Ascending aorta (tissue), 2 donors: ENCODE results near the gene DUSP19. TPM values are rescaled to one million over a fixed set of nuclear protein-coding genes. Genes with fewer than 3 reads are reported as not detected.
"Not testable (repeated sequence)": the region's sequence is repeated elsewhere in the genome, so short reads cannot be mapped to it uniquely, and the experiment has no call there.

Experiments
- DNase-seq, 2 donors: peaks; one replicate each; pipeline ENCODE4 v3.0.0-alpha.2; 2019; ENCODE audit warnings: low spot score in 2 of 2
- H3K27ac ChIP-seq, 2 donors: fragments of 200-600 bp; sonication (generic); one replicate each; pipeline ENCODE4 v1.5.1; 2016 to 2017; ENCODE audit warnings: mild to moderate bottlenecking in 1 of 2
- H3K27me3 ChIP-seq: fragments of 200-600 bp; sonication (generic); one replicate; pipeline ENCODE4 v1.5.1; 2017
- H3K36me3 ChIP-seq, 2 donors: fragments of 200-600 bp; sonication (generic); one replicate each; pipeline ENCODE4 v1.5.1; 2016
- H3K4me1 ChIP-seq, 2 donors: fragments of 200-600 bp; sonication (generic); one replicate each; pipeline ENCODE4 v1.5.1; 2016 to 2017; ENCODE audit warnings: mild to moderate bottlenecking in 1 of 2
- H3K4me3 ChIP-seq, 2 donors: fragments of 200-600 bp; sonication (generic); one replicate each; pipeline ENCODE4 v1.5.1; 2016 to 2017; ENCODE audit warnings: mild to moderate bottlenecking in 1 of 2
- H3K9me3 ChIP-seq, 2 donors: fragments of 200-600 bp; sonication (generic); one replicate each; pipeline ENCODE4 v1.5.1; 2016
- intact Hi-C: fragments of 100-400 bp; cut with DNase I; formaldehyde crosslinking; loops from one replicate; pipeline ENCODE4 v1.15.1; 2023
- total RNA-seq: library from RNA; depleted of rRNA; stranded (reverse); fragments of >200 nt; gene quantifications from one replicate; pipeline ENCODE4 v1.1.0, GENCODE V29; 2016
- TF ChIP-seq, protein P1 (sequence below), 3 experiments: fragments of 200-600 bp in 2 of 3; fragments of 450-650 bp in 1 of 3; sonication (generic) in 2 of 3; IDR thresholded peaks; one replicate each; pipeline ENCODE4 v1.5.1; 2016 to 2019; ENCODE audit warnings: antibody characterized with exemption in 3 of 3, mild to moderate bottlenecking in 1 of 3, moderate library complexity in 1 of 3

The DUSP19 gene
- total RNA-seq, 1 donor from 2014 or later: 1.3 TPM

DNA sequence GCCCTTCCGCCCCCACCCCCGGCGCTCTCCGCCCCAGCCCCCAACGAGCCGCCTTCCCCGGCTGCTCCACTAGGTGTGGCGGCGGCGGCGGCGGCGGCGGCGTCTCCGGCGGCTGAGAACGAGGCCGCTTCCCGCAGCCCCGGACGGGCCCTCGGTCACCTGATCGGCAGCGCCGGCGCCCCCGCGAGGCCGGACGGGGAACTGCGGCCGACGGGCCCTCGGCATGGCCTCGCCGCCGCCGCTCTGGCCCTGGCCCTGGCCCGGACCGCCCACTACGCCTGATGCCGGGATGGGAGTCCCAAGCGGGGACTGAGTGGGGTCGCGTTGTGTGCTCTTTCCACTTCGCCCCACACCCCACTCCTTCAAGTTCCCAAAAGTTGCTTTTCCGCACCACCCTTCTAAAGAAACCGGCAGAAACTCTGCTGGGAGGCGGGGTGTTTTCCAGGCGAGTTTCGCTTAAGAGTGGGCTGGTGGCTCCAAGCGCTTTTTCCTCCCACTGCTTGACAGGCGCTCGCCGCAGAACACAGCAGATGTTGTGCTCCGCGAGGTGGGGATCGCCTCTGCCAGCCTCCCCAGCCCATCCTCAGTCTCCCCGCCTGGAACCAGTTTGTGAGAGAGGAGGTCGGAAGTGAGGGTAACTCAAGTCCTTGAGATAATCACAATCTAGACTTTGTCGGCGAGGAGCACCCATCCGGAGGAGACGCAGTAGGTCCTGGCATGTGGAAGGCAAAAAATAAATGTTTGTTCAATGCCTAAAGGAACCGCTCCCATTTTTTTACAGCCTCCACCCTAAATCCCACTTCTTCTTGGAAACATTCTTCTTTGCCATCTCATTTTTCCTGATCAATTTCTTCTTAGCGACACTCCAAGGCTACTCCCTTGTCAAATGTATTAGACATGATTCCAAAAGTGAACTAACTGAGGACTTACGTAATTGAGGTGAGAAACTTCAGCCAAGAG lies 39.9 kb upstream of the DUSP19 start, which contains the start of gene NCKAP1:
Gene NCKAP1 (minus strand): TSS at position 117 of the 960 bp plus-strand sequence. CDS start 358 bp downstream, outside the sequence.
- intact Hi-C loops: loop anchor here (1.0 to 5.0 kb wide), 4 partner anchors 42 to 1146 kb away; partner anchors contain the start of genes ITPRID2 and NUP35
- peaks cover 0 to 22% of the 10 kb centered on the region in 2 donors for H3K4me1 ChIP-seq
- peak; percentile 54 to 95 for DNase-seq

DNA sequence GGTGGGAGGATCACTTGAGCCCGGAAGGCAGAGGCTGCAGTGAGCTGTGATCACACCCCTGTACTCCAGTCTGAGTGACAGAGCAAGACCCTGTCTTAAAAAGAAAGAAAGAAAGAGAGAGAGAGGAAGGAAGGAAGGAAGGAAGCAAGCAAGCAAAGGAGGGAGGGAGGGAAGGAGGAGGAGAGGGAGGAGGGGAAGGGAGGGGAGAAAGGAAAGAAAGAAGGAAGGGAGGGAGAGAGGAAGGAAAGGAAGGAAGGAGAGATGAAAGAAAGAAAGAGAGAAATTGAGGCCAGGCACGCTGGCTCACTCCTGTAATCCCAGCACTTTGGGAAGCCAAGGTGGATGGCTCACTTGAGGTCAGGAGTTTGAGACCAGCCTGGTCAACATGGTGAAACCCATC lies 37.9 kb upstream of the DUSP19 start:
- Histone ChIP-seq H3K36me3 (no peaks in the 10 kb centered on the region), H3K4me3 (no peak overlapping the region), H3K9me3 (no peaks in the 10 kb centered on the region), H3K4me1 (peaks cover 0 to 5% of the 10 kb centered on the region in 2 donors), H3K27me3 (no peaks in the 10 kb centered on the region), H3K27ac (no peak overlapping the region)
- intact Hi-C loops: no loop called here
- TF ChIP-seq, protein P1, sequence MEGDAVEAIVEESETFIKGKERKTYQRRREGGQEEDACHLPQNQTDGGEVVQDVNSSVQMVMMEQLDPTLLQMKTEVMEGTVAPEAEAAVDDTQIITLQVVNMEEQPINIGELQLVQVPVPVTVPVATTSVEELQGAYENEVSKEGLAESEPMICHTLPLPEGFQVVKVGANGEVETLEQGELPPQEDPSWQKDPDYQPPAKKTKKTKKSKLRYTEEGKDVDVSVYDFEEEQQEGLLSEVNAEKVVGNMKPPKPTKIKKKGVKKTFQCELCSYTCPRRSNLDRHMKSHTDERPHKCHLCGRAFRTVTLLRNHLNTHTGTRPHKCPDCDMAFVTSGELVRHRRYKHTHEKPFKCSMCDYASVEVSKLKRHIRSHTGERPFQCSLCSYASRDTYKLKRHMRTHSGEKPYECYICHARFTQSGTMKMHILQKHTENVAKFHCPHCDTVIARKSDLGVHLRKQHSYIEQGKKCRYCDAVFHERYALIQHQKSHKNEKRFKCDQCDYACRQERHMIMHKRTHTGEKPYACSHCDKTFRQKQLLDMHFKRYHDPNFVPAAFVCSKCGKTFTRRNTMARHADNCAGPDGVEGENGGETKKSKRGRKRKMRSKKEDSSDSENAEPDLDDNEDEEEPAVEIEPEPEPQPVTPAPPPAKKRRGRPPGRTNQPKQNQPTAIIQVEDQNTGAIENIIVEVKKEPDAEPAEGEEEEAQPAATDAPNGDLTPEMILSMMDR (IDR thresholded peaks at IDR 0.05): no peak
- no peak for DNase-seq

More for the DNA sequence above, 39.9 kb upstream of the DUSP19 start, which contains the start of gene NCKAP1:
- peak within 1 kb of the TSS; percentile 99 to 100 for H3K27ac ChIP-seq
- TF ChIP-seq, protein P1 (IDR thresholded peaks at IDR 0.05): peak; percentile 45 to 97 (median 75)
- no peaks in the 10 kb centered on the region for H3K9me3 ChIP-seq
- peak within 1 kb of the TSS; percentile 87 to 95 for H3K4me3 ChIP-seq
- no peaks in the 10 kb centered on the region for H3K27me3 ChIP-seq
- no peaks in the 10 kb centered on the region for H3K36me3 ChIP-seq

DNA sequence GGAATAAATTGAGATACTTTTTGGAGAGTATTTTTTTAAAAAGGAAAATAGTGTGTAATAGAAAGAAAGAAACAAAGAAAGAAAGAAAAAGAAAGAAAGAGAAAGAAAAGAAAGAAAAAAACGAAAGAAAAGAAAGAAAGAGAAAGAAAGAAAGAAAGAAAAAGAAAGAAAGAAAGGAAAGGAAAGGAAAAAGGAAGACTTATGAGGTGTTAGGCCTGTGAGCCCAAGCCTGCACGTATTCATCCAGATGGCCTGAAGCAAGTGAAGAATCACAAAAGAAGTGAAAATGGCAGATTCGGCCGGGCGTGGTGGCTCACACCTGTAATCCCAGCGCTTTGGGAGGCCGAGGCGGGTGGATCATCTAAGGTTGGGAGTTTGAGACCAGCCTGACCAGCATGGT lies 35.0 kb upstream of the DUSP19 start:
- H3K4me3 ChIP-seq, DNase-seq, H3K27ac ChIP-seq, H3K36me3 ChIP-seq, H3K9me3 ChIP-seq, intact Hi-C loops, H3K4me1 ChIP-seq, H3K27me3 ChIP-seq: not testable (repeated sequence)

DNA sequence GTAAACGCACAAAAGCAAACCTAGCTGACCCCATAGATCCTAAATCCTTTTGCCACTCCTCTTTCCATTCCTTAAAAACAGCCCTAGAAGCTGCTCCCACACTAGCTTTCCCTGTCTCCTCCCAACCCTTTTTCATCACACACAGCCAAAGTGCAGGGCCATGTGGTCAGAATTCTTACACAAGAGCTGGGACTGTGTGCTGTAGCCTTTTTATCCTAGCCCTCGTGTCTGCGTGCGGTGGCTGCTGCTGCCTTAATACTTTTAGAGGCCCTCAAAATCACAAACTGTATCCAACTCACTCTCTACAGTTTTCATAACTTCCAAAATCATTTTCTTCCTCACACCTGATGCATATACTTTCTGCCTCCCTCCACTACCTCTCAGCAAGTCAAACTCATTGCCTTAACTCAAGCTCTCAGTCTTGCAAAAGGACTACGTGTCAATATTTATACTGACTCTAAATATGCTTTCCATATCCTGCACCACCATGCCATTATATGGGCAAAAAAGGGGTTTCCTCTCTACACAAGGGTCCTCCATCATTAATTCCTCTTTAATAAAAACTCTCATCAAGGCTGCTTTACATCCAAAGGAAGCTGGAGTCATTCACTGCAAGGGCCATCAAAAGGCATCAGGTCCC lies 30.9 kb upstream of the DUSP19 start:
- H3K9me3 ChIP-seq, H3K27ac ChIP-seq, H3K36me3 ChIP-seq, H3K27me3 ChIP-seq, intact Hi-C loops, H3K4me1 ChIP-seq, DNase-seq, H3K4me3 ChIP-seq: not testable (repeated sequence)

DNA sequence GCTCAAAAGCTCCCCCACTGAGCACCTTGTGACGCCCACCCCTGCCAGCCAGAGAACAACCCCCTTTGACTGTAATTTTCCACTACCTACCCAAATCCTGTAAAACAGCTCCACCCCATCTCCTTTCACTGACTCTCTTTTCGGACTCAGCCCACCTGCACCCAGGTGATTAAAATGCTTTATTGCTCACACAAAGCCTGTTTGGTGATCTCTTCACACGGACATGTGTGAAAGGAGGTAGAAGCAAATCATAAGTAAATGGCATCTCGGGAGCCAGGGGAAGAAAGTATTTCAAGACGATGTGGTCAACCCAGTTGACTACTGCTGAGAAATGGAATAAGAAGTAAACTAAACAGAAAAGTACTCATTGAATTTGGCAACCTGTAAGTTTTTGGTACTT lies 29.1 kb upstream of the DUSP19 start:
- Histone ChIP-seq H3K27ac (no peak overlapping the region), H3K9me3 (no peaks in the 10 kb centered on the region), H3K4me3 (no peak overlapping the region), H3K36me3 (no peaks in the 10 kb centered on the region), H3K4me1 (no peaks in the 10 kb centered on the region), H3K27me3 (no peaks in the 10 kb centered on the region)
- TF ChIP-seq, protein P1 (IDR thresholded peaks at IDR 0.05): no peak
- DNase-seq: no peak
- intact Hi-C loops: no loop called here

DNA sequence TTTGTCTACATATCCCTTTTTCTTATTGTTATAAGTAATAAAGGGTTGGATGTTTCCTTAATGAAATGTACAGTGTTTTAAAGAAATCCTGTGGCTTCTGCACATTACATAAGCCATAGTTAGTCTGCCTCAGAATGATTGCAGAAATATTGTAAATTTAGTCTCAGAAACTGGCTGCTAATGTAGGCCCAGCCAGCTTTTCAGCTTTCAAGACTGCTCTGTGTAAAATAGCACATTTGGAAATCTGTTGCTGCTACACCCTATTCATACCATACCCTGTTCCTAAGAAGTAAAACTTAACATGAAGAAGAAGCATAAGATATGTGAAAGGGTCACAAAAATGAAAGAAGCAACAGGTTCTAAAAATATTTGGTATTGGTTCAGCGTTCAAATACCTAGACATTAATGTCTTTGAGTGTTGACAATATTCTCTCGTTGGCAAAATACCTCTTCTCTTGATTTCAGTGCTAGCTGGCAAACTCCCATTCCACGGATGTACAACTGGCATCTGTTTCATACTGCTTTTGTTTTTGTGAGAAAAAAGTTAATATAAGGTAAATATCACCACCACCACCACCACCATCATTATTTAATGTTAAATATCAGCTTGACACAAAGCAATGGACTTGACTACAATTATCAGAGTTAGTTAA lies 21.1 kb upstream of the DUSP19 start:
- no peak for DNase-seq
- peak overlapping the region; percentile 46 to 68 for H3K27ac ChIP-seq
- H3K9me3 ChIP-seq: no peaks in the 10 kb centered on the region
- intact Hi-C loops: no loop called here
- H3K36me3 ChIP-seq: no peaks in the 10 kb centered on the region
- no peaks in the 10 kb centered on the region for H3K27me3 ChIP-seq
- no peak overlapping the region for H3K4me3 ChIP-seq
- H3K4me1 ChIP-seq: no peaks in the 10 kb centered on the region
- TF ChIP-seq, protein P1 (IDR thresholded peaks at IDR 0.05): no peak
